H9 (cell line): ENCODE results near the gene WNT3A. TPM values are rescaled to one million over a fixed set of nuclear protein-coding genes. Genes with fewer than 3 reads are reported as not detected.

ENCODE experiments used
- DNase-seq: peaks from one replicate; pipeline ENCODE4 v3.0.0-alpha.2; 2017
- H2AFZ ChIP-seq: one replicate; pipeline ENCODE4 v1.6.1; 2013; ENCODE audit warnings: mild to moderate bottlenecking, low read length, control low read depth, moderate library complexity
- H2AK5ac ChIP-seq: 2 replicates; pipeline ENCODE4 v1.6.1; 2013; ENCODE audit warnings: low read length, control low read depth, mixed read lengths; ENCODE audit not compliant: insufficient read length
- H2BK120ac ChIP-seq: one replicate; pipeline ENCODE4 v1.6.1; 2013; ENCODE audit warnings: low read depth, mild to moderate bottlenecking, low read length, control low read depth, inconsistent platforms; ENCODE audit not compliant: poor library complexity, severe bottlenecking
- H2BK12ac ChIP-seq: 2 replicates; pipeline ENCODE4 v1.6.1; 2013; ENCODE audit warnings: low read length, control low read depth, mixed read lengths, low read depth; ENCODE audit not compliant: insufficient read length
- H2BK15ac ChIP-seq: 2 replicates; pipeline ENCODE4 v1.6.1; 2013; ENCODE audit warnings: low read depth, low read length, control low read depth
- H2BK20ac ChIP-seq: one replicate; pipeline ENCODE4 v1.6.1; 2013; ENCODE audit warnings: low read depth, mild to moderate bottlenecking, low read length, control low read depth, inconsistent platforms; ENCODE audit not compliant: poor library complexity, severe bottlenecking
- H2BK5ac ChIP-seq: 2 replicates; pipeline ENCODE4 v1.6.1; 2013; ENCODE audit warnings: low read length, control low read depth, mixed read lengths; ENCODE audit not compliant: insufficient read length
- H3K14ac ChIP-seq: 2 replicates; pipeline ENCODE4 v1.6.1; 2013; ENCODE audit warnings: low read length, control low read depth; ENCODE audit not compliant: insufficient read depth
- H3K18ac ChIP-seq: 2 replicates; pipeline ENCODE4 v1.6.1; 2013; ENCODE audit warnings: low read depth, mild to moderate bottlenecking, mixed read lengths, low read length, control low read depth; ENCODE audit not compliant: insufficient read length
- H3K23ac ChIP-seq: 2 replicates; pipeline ENCODE4 v1.6.1; 2013; ENCODE audit warnings: low read length, control low read depth, mixed read lengths, low read depth; ENCODE audit not compliant: insufficient read length
- H3K23me2 ChIP-seq: 2 replicates; pipeline ENCODE4 v1.6.1; 2013; ENCODE audit warnings: low read depth, mild to moderate bottlenecking, mixed read lengths, low read length, control low read depth; ENCODE audit not compliant: insufficient read length, poor library complexity, severe bottlenecking
- H3K27ac ChIP-seq: 2 replicates; pipeline ENCODE4 v1.5.1; 2013; ENCODE audit warnings: low read length, control low read depth, mixed read lengths, low read depth; ENCODE audit not compliant: insufficient read length
- H3K27me3 ChIP-seq: 2 replicates; pipeline ENCODE4 v1.6.1; 2013; ENCODE audit warnings: low read length, control low read depth, inconsistent platforms; ENCODE audit not compliant: insufficient read depth
- H3K4ac ChIP-seq: 2 replicates; pipeline ENCODE4 v1.6.1; 2013; ENCODE audit warnings: low read depth, mild to moderate bottlenecking, control low read depth, inconsistent platforms, low read length, moderate library complexity
- H3K4me1 ChIP-seq: 2 replicates; pipeline ENCODE4 v1.6.1; 2013; ENCODE audit warnings: low read length, control low read depth, inconsistent platforms; ENCODE audit not compliant: insufficient read depth
- H3K4me2 ChIP-seq: 2 replicates; pipeline ENCODE4 v1.6.1; 2013; ENCODE audit warnings: low read length, control low read depth, mixed read lengths; ENCODE audit not compliant: insufficient read length, insufficient read depth
- H3K56ac ChIP-seq: 2 replicates; pipeline ENCODE4 v1.6.1; 2013; ENCODE audit warnings: low read depth, mild to moderate bottlenecking, mixed read lengths, low read length, control low read depth; ENCODE audit not compliant: insufficient read length
- H3K79me1 ChIP-seq: 2 replicates; pipeline ENCODE4 v1.6.1; 2013; ENCODE audit warnings: low read depth, mild to moderate bottlenecking, moderate library complexity, low read length, control low read depth, inconsistent platforms; ENCODE audit not compliant: insufficient read depth, poor library complexity, severe bottlenecking
- H3K79me2 ChIP-seq: 2 replicates; pipeline ENCODE4 v1.6.1; 2013; ENCODE audit warnings: low read length, control low read depth, inconsistent platforms; ENCODE audit not compliant: insufficient read depth
- H3K9ac ChIP-seq: 2 replicates; pipeline ENCODE4 v1.6.1; 2013; ENCODE audit warnings: low read length, control low read depth, mixed read lengths; ENCODE audit not compliant: insufficient read length; ENCODE audit errors: extremely low read depth
- H3K9me3 ChIP-seq: one replicate; pipeline ENCODE4 v1.6.1; 2013; ENCODE audit warnings: low read depth, low read length, inconsistent platforms; ENCODE audit not compliant: control insufficient read depth
- H3T11ph ChIP-seq: one replicate; pipeline ENCODE4 v1.6.1; 2013; ENCODE audit warnings: mild to moderate bottlenecking, low read length, control low read depth, inconsistent platforms
- H4K20me1 ChIP-seq: one replicate; pipeline ENCODE4 v1.6.1; 2013; ENCODE audit not compliant: control insufficient read depth, insufficient read length, insufficient read depth
- H4K5ac ChIP-seq: 2 replicates; pipeline ENCODE4 v1.6.1; 2013; ENCODE audit warnings: low read depth, mild to moderate bottlenecking, mixed read lengths, low read length, control low read depth; ENCODE audit not compliant: insufficient read length
- H4K8ac ChIP-seq: replicated peaks from 2 replicates; pipeline ENCODE4 v1.6.1; 2013; ENCODE audit warnings: low read length, control low read depth, mixed read lengths, low read depth; ENCODE audit not compliant: insufficient read length
- H4K91ac ChIP-seq: 2 replicates; pipeline ENCODE4 v1.6.1; 2013; ENCODE audit warnings: low read depth, mild to moderate bottlenecking, moderate library complexity, mixed read lengths, low read length, control low read depth; ENCODE audit not compliant: insufficient read length
- H3K27ac Mint-ChIP-seq, 3 experiments: 2 replicates in 2 of 3; 3 replicates in 1 of 3; pipeline ENCODE4 v1.8.0; 2020 to 2021; ENCODE audit warnings: mixed read lengths in 3 of 3, mild to moderate bottlenecking in 1 of 3, moderate library complexity in 1 of 3
- H3K27me3 Mint-ChIP-seq: 2 replicates; pipeline ENCODE4 v1.8.0; 2021; ENCODE audit warnings: low read depth, mild to moderate bottlenecking, moderate library complexity, mixed read lengths
- H3K36me3 Mint-ChIP-seq, 3 experiments: 2 replicates in 2 of 3; 3 replicates in 1 of 3; pipeline ENCODE4 v1.8.0; 2020 to 2021; ENCODE audit warnings: low read depth in 3 of 3, mixed read lengths in 3 of 3; ENCODE audit not compliant: insufficient read depth in 1 of 3
- H3K4me1 Mint-ChIP-seq, 2 experiments: 2 replicates each; pipeline ENCODE4 v1.8.0; 2020; ENCODE audit warnings: mixed read lengths in 2 of 2
- H3K4me3 Mint-ChIP-seq, 2 experiments: 2 replicates in 1 of 2; 3 replicates in 1 of 2; pipeline ENCODE4 v1.8.0; 2020 to 2021; ENCODE audit warnings: mild to moderate bottlenecking in 2 of 2, mixed read lengths in 2 of 2, moderate library complexity in 1 of 2
- H3K9me3 Mint-ChIP-seq, 2 experiments: 2 replicates in 1 of 2; 3 replicates in 1 of 2; pipeline ENCODE4 v1.8.0; 2020; ENCODE audit warnings: mild to moderate bottlenecking in 2 of 2, mixed read lengths in 2 of 2, moderate library complexity in 1 of 2
- WGBS: extraction: QIAGEN DNeasy Blood & Tissue Kit; methylation state at CpG from one replicate; pipeline ENCODE4 v1.1.7; 2013; ENCODE audit warnings: missing lambda C conversion rate, low lambda C conversion rate, mixed read lengths; ENCODE audit not compliant: insufficient read length; ENCODE audit errors: extremely low coverage; 5-methylcytosine and 5-hydroxymethylcytosine counted together
- total RNA-seq: library from RNA; stranded (reverse); gene quantifications from 2 replicates; pipeline ENCODE4 v1.2.1, GENCODE V29; 2021
- TF ChIP-seq, protein P1 (sequence below): fragments of 200-600 bp; sonication (generic); conservative IDR thresholded peaks from 3 replicates; pipeline ENCODE4 v1.8.0; 2021; ENCODE audit warnings: antibody characterized with exemption, mild to moderate bottlenecking

Gene WNT3A
- total RNA-seq, 1 experiment from 2014 or later, result 0.17 TPM

GRCh38 chr1:228108055-228108690 lies 101.4 kb downstream of the WNT3A start:
- H4K20me1 ChIP-seq, result no peaks in the 10 kb centered on the region
- no peak overlapping the region for H2BK15ac ChIP-seq
- no peak overlapping the region for H3K56ac ChIP-seq
- H2AK5ac ChIP-seq, result no peak overlapping the region
- no peak overlapping the region for H3K14ac ChIP-seq
- no peak overlapping the region for H3K4ac ChIP-seq
- H3K18ac ChIP-seq, result no peak overlapping the region
- no peak overlapping the region for H2AFZ ChIP-seq
- DNase-seq, result no peak
- no peak overlapping the region for H2BK5ac ChIP-seq
- H3K27me3 ChIP-seq, result no peaks in the 10 kb centered on the region
- H3K79me2 ChIP-seq, result no peaks in the 10 kb centered on the region
- peaks cover 19% of the 10 kb centered on the region for H3K27me3 Mint-ChIP-seq
- H3K23ac ChIP-seq, result no peak overlapping the region
- no peak overlapping the region for H3K27ac ChIP-seq
- TF ChIP-seq, protein P1, sequence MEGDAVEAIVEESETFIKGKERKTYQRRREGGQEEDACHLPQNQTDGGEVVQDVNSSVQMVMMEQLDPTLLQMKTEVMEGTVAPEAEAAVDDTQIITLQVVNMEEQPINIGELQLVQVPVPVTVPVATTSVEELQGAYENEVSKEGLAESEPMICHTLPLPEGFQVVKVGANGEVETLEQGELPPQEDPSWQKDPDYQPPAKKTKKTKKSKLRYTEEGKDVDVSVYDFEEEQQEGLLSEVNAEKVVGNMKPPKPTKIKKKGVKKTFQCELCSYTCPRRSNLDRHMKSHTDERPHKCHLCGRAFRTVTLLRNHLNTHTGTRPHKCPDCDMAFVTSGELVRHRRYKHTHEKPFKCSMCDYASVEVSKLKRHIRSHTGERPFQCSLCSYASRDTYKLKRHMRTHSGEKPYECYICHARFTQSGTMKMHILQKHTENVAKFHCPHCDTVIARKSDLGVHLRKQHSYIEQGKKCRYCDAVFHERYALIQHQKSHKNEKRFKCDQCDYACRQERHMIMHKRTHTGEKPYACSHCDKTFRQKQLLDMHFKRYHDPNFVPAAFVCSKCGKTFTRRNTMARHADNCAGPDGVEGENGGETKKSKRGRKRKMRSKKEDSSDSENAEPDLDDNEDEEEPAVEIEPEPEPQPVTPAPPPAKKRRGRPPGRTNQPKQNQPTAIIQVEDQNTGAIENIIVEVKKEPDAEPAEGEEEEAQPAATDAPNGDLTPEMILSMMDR, result no peak
- peaks cover 15 to 19% (median 16%) of the 10 kb centered on the region in 3 experiments; a peak in 6 of 7 replicates for H3K36me3 Mint-ChIP-seq
- H3K9ac ChIP-seq, result peak overlapping the region; percentile 84
- peaks cover 21 to 22% of the 10 kb centered on the region in 2 experiments for H3K4me1 Mint-ChIP-seq
- no peaks in the 10 kb centered on the region for H3K4me1 ChIP-seq
- peaks cover 3% of the 10 kb centered on the region for H3K79me1 ChIP-seq
- no peak overlapping the region for H4K8ac ChIP-seq
- H2BK12ac ChIP-seq, result no peak overlapping the region
- H3K4me2 ChIP-seq, result peak overlapping the region; percentile 87
- H4K5ac ChIP-seq, result no peak overlapping the region
- H2BK20ac ChIP-seq, result no peak overlapping the region
- H3T11ph ChIP-seq, result no peak overlapping the region
- peak overlapping the region in 2 of 3 experiments; percentile 31 to 90; a peak in 3 of 7 replicates for H3K27ac Mint-ChIP-seq
- H3K9me3 Mint-ChIP-seq, result no peaks in the 10 kb centered on the region
- no peak overlapping the region for H2BK120ac ChIP-seq
- no CpG with 5 or more reads among the region's 11 CpGs for WGBS
- H3K9me3 ChIP-seq, result no peaks in the 10 kb centered on the region
- peaks cover 10% of the 10 kb centered on the region for H3K23me2 ChIP-seq
- H3K4me3 Mint-ChIP-seq, result peak overlapping the region; percentile 88 to 95
- no peak overlapping the region for H4K91ac ChIP-seq
